GM12872 (cell line): ENCODE measurements around the gene CRTC3.

Experiments used
- TF ChIP-seq, protein P1 (sequence below): IDR thresholded peaks from 3 replicates; pipeline ENCODE4 v1.5.1; 2011; ENCODE audit warnings: low read depth, mild to moderate bottlenecking, low read length, moderate library complexity; ENCODE audit not compliant: insufficient read depth

Gene CRTC3

GRCh38 chr15:90581771-90582352, 52.1 kb downstream of the CRTC3 start:
- TF ChIP-seq, protein P1, sequence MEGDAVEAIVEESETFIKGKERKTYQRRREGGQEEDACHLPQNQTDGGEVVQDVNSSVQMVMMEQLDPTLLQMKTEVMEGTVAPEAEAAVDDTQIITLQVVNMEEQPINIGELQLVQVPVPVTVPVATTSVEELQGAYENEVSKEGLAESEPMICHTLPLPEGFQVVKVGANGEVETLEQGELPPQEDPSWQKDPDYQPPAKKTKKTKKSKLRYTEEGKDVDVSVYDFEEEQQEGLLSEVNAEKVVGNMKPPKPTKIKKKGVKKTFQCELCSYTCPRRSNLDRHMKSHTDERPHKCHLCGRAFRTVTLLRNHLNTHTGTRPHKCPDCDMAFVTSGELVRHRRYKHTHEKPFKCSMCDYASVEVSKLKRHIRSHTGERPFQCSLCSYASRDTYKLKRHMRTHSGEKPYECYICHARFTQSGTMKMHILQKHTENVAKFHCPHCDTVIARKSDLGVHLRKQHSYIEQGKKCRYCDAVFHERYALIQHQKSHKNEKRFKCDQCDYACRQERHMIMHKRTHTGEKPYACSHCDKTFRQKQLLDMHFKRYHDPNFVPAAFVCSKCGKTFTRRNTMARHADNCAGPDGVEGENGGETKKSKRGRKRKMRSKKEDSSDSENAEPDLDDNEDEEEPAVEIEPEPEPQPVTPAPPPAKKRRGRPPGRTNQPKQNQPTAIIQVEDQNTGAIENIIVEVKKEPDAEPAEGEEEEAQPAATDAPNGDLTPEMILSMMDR = no peak

DNA sequence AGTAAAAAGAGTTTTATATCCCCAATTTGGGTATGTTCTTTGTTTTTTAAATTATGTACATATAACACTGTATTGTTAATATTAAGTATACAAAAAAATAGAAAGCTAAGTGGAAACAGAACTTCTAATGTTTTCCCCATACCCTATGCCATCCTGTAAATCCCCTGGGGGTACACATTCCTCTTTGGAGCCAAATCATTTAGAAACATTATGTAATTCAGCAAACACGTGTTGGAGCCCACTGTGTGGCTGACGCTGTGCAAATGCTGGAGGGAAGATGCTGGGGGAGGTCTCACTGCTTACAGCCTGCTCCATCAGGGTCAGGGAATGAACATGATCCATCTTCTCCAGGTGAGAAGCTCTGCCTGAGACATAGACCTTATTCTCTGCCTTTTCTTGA, 52.8 kb downstream of the CRTC3 start:
- TF ChIP-seq, protein P1 = no peak

GRCh38 chr15:90583471-90584252, 53.9 kb downstream of the CRTC3 start:
- TF ChIP-seq, protein P1 = no peak

DNA sequence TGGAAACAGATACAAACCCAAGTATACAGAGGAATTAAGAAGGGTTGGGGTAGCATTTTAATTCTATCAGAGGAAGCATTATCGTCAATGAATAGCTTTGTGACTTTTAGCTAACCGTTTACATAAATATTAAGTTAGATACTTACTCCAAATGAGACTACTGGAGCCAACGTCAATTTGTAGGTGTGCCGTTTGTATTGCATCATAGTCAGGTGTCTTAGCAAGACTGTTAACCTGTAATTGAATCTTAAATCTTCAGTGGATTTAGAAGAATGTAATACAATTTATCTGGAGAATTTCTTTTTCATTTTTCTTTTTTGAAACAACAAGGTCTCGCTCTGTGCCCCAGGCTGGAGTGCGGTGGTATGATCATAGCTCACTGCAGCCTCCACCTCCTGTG, 55.1 kb downstream of the CRTC3 start:
- TF ChIP-seq, protein P1 = no peak

DNA sequence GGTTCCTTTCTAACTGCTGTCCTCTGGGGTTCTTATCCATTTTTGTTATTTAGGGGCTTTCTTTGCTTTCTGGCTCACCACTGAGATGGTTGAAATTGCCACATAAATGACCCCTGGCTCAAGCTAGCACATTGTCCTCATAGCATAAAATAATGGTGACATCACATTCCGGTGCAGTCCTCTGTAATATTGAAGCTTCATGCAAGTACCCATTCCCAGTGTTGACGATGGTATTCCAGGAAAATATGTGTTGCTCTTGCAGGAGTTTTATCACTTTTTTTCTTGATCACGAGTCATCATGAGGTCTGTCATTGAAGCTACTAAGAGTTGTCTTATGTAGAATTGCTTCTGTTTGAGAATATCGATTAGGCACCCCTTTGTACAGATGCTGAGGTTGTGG, 56.1 kb downstream of the CRTC3 start:
- TF ChIP-seq, protein P1 = no peak

GRCh38 chr15:90586948-90587347, 57.2 kb downstream of the CRTC3 start:
- TF ChIP-seq, protein P1 = no peak

DNA sequence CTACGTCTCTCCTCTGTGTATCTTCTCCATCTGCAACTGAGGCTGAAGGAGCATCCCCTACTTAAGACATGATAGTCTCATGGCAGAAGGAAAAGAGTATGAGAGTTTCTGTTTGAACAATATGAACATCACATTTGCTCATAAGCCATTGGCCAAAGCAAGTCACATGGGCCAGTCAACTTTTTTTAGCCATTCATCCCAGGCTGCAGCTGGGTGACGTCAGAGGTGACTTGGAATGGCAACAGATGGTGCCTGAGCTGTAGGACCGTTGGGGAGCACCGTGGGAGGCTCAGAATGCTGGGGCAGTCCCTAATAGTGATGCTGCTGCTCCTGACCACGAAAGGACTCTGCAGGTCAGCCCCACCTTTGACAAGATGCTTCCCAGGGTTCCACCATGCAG, 58.7 kb downstream of the CRTC3 start:
- TF ChIP-seq, protein P1 = no peak
